Urinary bladder (tissue), 4 donors: ENCODE data around the gene CLASP2. TPM values are rescaled to one million over a fixed set of nuclear protein-coding genes. Genes with fewer than 3 reads are reported as not detected.

Experiments used
- DNase-seq: peaks from one replicate; pipeline ENCODE4 v3.0.0-alpha.2; 2015; ENCODE audit errors: extremely low spot score
- H3K27ac ChIP-seq: one replicate; pipeline ENCODE4 v1.5.1; 2013; ENCODE audit warnings: low read depth, mild to moderate bottlenecking, moderate library complexity
- H3K36me3 ChIP-seq: one replicate; pipeline ENCODE4 v1.6.1; 2013; ENCODE audit warnings: mild to moderate bottlenecking, moderate library complexity; ENCODE audit not compliant: insufficient read depth
- H3K4me1 ChIP-seq: one replicate; pipeline ENCODE4 v1.6.1; 2013; ENCODE audit warnings: mild to moderate bottlenecking, moderate library complexity; ENCODE audit not compliant: insufficient read depth
- H3K4me3 ChIP-seq: one replicate; pipeline ENCODE4 v1.5.1; 2013; ENCODE audit warnings: low read depth, low read length
- whole genome bisulfite sequencing: extraction: QIAGEN DNeasy Blood & Tissue Kit; methylation state at CpG from one replicate; pipeline ENCODE4 v1.1.7; 2013; 5-methylcytosine and 5-hydroxymethylcytosine counted together
- polyA plus RNA-seq: library from polyadenylated mRNA; stranded (reverse); fragments of 200-250 nt; gene quantifications from one replicate; pipeline ENCODE4 v1.2.3, GENCODE V29; 2013
- total RNA-seq: library from RNA; depleted of rRNA; stranded (reverse); fragments of >200 nt; gene quantifications from one replicate; pipeline ENCODE4 v1.2.3, GENCODE V29; 2014
- donor health status: healthy with polysubstance abuse.
- donor health status: healthy.

The CLASP2 gene
- total and polyA plus RNA-seq, 2 donors, result 20.1 to 179 TPM

DNA sequence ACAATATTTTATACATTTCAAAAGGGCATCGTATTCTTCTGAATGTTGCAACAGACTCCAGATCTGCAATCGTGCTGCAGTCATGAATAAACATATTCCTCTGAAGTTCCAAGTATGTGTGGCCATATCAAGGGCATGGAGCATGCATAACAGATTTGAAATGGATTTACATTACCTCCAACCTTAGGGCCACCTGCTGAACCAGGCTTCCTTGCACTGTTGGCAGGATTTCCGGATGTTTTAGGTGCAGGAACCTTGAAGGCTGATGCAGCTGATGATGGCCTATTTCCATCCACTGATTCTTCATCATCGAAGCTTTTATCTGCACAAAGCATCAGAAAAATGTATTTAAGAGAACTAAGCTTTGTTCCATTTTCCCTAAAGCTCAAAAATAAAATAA, 73.5 kb downstream of the CLASP2 start:
- H3K4me3 ChIP-seq, result no peak overlapping the region
- 85% methylated on average over 4 of the region's 4 CpGs for whole genome bisulfite sequencing
- H3K27ac ChIP-seq, result no peak overlapping the region
- no peak for DNase-seq
- no peaks in the 10 kb centered on the region for H3K4me1 ChIP-seq
- H3K36me3 ChIP-seq, result no peaks in the 10 kb centered on the region

DNA sequence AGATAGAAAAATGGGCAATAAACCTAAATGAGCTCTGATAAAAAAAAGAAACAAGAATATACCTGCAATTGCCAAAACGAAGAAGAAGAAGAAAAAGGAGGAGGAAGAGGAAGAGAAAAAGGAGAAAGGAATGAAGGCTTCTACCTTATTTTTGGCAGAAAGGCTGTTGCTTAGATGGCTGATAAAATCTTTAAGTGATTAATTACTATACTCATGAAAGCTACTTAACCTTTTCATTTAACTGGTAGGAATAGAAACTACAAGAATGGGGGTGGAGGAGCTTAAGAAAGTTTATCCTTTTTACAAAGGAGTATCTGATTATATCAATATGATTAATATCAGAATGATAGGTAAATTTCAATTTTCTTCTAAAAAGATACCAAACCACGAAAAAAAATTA, 75.2 kb downstream of the CLASP2 start:
- Histone ChIP-seq H3K4me3 (no peak overlapping the region), H3K27ac (no peak overlapping the region), H3K4me1 (no peaks in the 10 kb centered on the region), H3K36me3 (no peaks in the 10 kb centered on the region)
- no peak for DNase-seq
- WGBS, result 83% methylated on average over 2 of the region's 2 CpGs

- Histone ChIP-seq H3K4me3 (no peak overlapping the region), H3K4me1 (no peaks in the 10 kb centered on the region), H3K27ac (no peak overlapping the region), H3K36me3 (no peaks in the 10 kb centered on the region)
- WGBS, result 85% methylated on average over 2 of the region's 2 CpGs
- no peak for DNase-seq
Measured at GRCh38 chr3:33639889-33640288, 78.2 kb downstream of the CLASP2 start.

DNA sequence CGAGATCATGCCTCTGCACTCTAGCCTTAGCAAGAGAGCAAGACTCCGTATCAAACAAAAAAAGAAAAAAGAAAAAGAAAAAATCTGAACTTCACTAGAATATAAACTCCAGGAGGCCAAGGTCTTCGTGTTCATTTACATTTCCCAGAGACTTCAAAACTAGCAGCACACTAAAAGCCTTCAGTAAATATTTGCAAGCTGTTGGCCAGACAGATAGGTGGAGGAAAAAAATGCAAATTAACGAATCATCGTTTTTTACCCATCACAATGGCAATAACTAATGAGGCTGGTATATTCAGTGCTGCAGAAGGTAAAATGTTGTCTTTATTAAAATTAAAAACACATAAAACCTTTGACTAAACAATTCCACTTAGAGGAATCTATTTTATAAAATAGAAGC, 80.6 kb downstream of the CLASP2 start:
- 77% methylated on average over 5 of the region's 5 CpGs for WGBS
- Histone ChIP-seq H3K27ac (no peak overlapping the region), H3K36me3 (no peaks in the 10 kb centered on the region), H3K4me1 (no peaks in the 10 kb centered on the region), H3K4me3 (no peak overlapping the region)
- DNase-seq, result no peak

- H3K4me3 ChIP-seq, result no peak overlapping the region
- 45% methylated on average over 6 of the region's 6 CpGs for WGBS
- DNase-seq, result no peak
- no peak overlapping the region for H3K27ac ChIP-seq
- no peaks in the 10 kb centered on the region for H3K4me1 ChIP-seq
- H3K36me3 ChIP-seq, result no peaks in the 10 kb centered on the region
Measured at GRCh38 chr3:33636125-33636850, 81.8 kb downstream of the CLASP2 start.

DNA sequence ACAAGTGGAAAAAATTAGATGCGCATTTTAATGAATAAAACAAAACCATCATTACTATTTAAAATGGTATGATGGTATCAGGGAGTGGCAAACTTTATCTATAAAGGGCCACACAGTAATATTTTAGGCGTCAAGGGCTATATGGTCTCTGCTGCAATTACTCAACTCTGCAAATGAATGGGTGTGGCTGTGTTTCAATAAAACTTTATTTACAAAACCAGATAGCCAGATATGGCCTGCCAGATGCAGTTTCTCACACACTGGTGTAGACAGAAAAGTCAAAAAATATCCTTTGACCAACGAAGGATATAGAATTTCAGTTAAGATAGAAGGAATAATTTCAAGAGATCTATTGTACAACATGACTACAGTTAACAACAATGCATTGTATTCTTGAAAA, 83.8 kb downstream of the CLASP2 start:
- WGBS, result 77% methylated on average over 3 of the region's 3 CpGs
- Histone ChIP-seq H3K4me3 (no peak overlapping the region), H3K27ac (no peak overlapping the region), H3K4me1 (no peaks in the 10 kb centered on the region), H3K36me3 (peaks cover 1% of the 10 kb centered on the region)
- DNase-seq, result no peak

DNA sequence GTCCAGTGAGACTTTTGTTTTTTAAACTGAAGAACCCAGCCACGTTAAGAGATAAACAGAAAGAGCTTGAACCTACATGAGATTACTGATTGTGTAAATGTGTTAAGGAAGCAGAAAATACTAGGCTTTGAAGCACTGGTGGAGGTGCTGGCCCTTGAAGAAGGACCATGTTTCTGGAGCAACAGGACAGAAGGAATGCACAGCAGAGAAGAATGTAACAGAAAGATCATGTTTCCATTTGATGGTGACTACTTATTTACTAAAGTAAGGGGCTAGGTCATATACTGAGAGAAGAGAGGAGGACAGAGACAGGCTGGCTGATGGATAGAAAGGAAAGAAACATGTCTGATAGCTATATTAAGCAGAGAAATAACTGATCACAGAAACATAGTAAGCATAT, 88.8 kb downstream of the CLASP2 start:
- Histone ChIP-seq H3K27ac (no peak overlapping the region), H3K36me3 (peaks cover 5% of the 10 kb centered on the region), H3K4me1 (no peaks in the 10 kb centered on the region), H3K4me3 (no peak overlapping the region)
- WGBS, result 49% methylated on average over 1 of the region's 1 CpG
- DNase-seq, result no peak

- Histone ChIP-seq H3K36me3 (peaks cover 4% of the 10 kb centered on the region), H3K4me3 (no peak overlapping the region), H3K27ac (no peak overlapping the region)
Measured at GRCh38 chr3:33624756-33625155, 93.3 kb downstream of the CLASP2 start.

GRCh38 chr3:33613041-33613440, 105.0 kb downstream of the CLASP2 start:
- Histone ChIP-seq H3K36me3 (no peaks in the 10 kb centered on the region), H3K27ac (no peak overlapping the region), H3K4me3 (no peak overlapping the region), H3K4me1 (no peaks in the 10 kb centered on the region)
- WGBS, result 94% methylated on average over 1 of the region's 1 CpG
- DNase-seq, result no peak

More at GRCh38 chr3:33624756-33625155, 93.3 kb downstream of the CLASP2 start:
- DNase-seq, result no peak
- no peaks in the 10 kb centered on the region for H3K4me1 ChIP-seq

DNA sequence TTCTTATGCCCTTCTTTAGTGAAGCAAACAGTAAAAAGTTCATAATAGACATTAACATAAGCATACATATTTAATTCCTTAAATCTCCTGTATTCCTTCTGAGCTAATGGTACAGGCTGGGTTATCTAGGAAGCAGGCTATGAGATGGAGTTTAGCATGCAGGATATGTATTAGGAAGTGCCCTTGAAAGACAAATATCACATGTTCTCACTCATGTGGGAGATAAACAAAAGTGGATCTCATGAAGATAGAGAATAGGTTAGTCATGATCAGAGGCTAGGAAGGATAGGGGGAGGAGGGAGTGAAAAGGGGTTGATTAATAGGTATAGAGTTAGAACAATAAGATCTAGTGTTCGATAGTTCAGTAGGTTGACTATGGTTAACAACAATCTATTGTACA, 105.4 kb downstream of the CLASP2 start:
- 97% methylated on average over 1 of the region's 1 CpG for WGBS
- no peak overlapping the region for H3K27ac ChIP-seq
- no peak for DNase-seq

DNA sequence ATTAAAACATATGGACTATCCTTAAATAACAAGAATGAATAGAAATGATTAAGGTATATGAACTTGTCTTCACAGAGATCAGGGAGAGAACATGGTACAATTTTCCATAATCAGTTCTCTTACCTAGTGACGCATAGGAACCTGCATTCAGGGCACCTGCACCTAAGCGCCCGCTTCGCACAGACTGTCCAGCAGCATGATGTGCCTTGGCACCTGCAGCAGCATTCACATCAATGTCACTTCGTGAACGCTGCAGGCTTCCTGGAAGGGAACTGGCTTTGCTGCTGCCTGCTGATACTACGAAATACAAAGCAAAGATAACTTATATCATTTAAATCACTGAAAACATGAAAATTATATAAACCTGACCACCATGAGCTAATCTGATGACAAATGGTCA, 115.2 kb downstream of the CLASP2 start:
- 95% methylated on average over 7 of the region's 7 CpGs for WGBS
- Histone ChIP-seq H3K36me3 (peaks cover 10% of the 10 kb centered on the region), H3K4me1 (no peaks in the 10 kb centered on the region), H3K4me3 (no peak overlapping the region), H3K27ac (no peak overlapping the region)
- DNase-seq, result no peak

More for the DNA sequence above, 105.4 kb downstream of the CLASP2 start:
- Histone ChIP-seq H3K4me3 (no peak overlapping the region), H3K36me3 (no peaks in the 10 kb centered on the region), H3K4me1 (no peaks in the 10 kb centered on the region)

- Histone ChIP-seq H3K4me3 (no peak overlapping the region), H3K27ac (no peak overlapping the region), H3K36me3 (peaks cover 2% of the 10 kb centered on the region), H3K4me1 (no peaks in the 10 kb centered on the region)
- no peak for DNase-seq
- WGBS, result 67% methylated on average over 2 of the region's 2 CpGs
Measured at GRCh38 chr3:33597257-33597689, 120.8 kb downstream of the CLASP2 start.

DNA sequence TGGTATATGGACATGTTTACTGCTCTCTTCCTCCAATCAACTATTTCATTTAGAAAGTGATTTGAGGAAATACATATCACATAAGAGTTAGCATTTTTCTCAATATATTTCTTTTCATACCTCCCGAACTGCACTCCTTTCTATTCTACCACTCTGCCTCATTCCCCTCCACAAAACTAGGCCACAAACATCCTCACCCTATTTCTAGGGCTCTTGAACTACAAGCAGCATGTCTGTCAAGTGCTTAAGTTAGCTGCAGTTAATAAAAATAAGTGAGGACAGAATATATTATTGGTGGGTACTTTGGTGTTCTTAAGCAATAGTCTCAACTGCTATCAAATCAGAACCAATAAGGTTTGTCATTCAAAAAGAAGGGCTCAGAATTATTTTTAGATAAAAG, 125.1 kb downstream of the CLASP2 start:
- no peak overlapping the region for H3K4me3 ChIP-seq
- H3K4me1 ChIP-seq, result no peaks in the 10 kb centered on the region
- no peaks in the 10 kb centered on the region for H3K36me3 ChIP-seq
- no peak overlapping the region for H3K27ac ChIP-seq
- WGBS, result 97% methylated on average over 1 of the region's 1 CpG
- DNase-seq, result no peak

- Histone ChIP-seq H3K4me1 (no peaks in the 10 kb centered on the region), H3K36me3 (no peaks in the 10 kb centered on the region)
- WGBS, result 97% methylated on average over 2 of the region's 2 CpGs
Measured at GRCh38 chr3:33590541-33590940, 127.5 kb downstream of the CLASP2 start.

DNA sequence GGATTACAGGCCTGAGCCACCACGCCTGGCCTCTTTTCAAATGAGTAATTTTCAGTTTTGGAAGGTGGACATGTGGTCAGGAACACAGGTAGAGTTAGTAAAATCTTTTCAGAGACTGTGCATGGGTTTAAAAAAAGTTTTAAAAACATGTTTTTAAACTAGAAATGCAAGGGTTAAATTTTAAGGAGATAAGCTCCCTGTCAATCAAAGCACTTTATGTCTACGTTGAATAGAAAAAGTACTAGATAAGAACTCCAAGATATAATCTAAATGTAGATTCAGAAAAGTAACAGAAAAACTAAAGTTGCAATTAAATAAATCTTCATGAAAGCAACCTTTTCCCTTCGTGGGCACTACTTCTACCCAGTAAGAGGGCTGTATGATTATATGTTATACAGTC, 131.7 kb downstream of the CLASP2 start:
- no peaks in the 10 kb centered on the region for H3K4me1 ChIP-seq
- H3K27ac ChIP-seq, result no peak overlapping the region
- H3K4me3 ChIP-seq, result no peak overlapping the region
- H3K36me3 ChIP-seq, result peaks cover 1% of the 10 kb centered on the region
- WGBS, result 68% methylated on average over 3 of the region's 3 CpGs
- DNase-seq, result no peak

More at GRCh38 chr3:33590541-33590940, 127.5 kb downstream of the CLASP2 start:
- Histone ChIP-seq H3K27ac (peak overlapping the region; percentile 10), H3K4me3 (no peak overlapping the region)
- DNase-seq, result no peak
